GM10847 (cell line): ENCODE data around the gene MAST4.

Source experiments
- POLR2A ChIP-seq: IDR thresholded peaks from 2 replicates; pipeline ENCODE4 v1.6.1; 2011; ENCODE audit not compliant: insufficient read length; ENCODE audit errors: extremely low read depth

Gene MAST4

DNA sequence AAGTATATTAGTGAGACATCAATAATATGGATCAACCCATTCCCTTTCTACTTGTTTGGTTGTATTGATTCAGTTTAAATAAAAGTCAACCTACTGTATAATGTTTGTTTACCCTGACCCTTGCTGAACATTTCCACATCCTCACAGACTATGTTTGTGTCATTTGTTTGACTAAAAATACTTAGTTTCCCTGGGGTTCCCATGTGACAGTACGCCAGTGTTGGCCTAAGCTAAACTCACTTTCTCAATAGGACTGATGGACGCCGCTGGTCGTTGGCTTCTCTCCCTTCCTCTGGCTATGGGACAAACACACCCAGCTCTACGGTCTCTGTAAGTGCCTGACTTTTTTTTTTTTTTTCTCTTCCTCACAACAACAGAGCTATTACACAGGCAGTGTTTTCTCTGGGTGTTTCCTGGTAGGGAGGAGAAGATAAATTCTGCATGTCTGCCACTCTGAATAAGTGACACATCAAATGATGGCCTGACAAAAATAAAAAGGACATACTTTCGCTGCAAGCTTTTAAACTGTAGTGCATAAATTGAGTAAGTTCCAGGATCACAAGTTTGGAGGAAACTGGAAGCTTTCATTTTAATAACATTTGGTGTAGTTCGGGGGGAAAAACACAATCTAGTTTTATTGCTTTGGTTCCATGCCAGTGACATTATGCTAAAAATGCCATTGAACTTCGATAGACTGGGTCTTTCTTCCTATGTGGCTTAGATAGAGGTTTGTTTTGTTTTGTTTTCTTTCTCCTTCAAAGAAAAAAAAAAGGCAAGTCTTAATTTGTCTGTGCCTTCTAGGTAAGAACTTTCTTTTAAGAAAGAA lies 499.4 kb downstream of the MAST4 start:
- no peak for TF ChIP-seq POLR2A

DNA sequence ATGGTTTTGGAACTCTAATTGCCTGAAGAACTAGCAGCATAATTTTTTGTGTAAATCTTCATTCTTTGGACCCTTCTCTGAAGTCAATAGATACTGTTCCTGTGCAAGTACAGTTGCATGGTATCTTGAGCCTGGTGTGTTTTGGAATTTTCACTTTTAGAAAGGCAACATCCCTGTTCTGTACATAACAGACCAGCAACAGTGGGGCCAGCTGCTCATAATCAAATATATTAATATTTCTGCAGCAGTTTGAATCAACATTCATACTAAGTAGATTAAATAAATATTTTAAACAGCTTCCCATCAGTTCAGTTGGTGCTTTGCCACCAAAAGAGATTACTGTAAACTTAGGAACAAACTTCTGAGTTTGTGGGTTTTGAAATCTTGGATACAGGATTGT lies 502.5 kb downstream of the MAST4 start:
- no peak for TF ChIP-seq POLR2A

DNA sequence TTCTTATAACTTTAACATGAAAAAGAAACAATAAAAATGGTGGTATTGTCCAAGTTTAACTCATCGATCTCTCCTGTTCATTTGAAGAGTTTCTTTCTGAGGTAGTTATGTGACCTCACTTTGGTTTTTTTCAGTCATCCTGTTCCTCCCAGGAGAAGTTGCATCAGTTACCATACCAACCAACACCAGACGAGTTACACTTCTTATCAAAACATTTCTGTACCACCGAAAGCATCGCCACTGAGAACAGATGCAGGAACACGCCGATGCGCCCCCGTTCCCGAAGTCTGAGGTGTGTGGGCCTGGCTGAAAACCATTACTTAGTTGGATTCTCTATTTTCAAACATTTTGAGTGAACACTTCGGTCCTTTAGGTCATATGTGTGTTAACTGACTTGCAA lies 504.1 kb downstream of the MAST4 start:
- TF ChIP-seq POLR2A = no peak

DNA sequence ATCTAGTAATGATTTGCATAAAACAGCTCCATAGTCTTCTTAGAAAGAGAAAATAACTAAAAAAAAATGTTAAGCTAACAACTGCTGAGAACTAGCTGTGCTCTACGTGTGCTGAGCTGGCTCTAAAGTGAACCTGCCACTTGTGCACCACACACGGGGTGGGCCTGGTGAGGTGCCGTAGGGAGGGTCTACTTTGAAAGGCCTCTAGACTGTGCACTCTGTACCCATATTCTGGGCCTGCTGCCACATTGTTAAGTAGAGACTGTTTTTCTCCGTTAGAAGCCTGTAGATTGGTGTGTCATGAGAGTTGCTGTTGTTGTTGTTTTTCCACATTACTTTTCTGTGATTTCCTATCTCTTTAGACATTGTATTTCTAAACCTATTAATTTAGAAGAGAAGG lies 506.5 kb downstream of the MAST4 start:
- no peak for TF ChIP-seq POLR2A

DNA sequence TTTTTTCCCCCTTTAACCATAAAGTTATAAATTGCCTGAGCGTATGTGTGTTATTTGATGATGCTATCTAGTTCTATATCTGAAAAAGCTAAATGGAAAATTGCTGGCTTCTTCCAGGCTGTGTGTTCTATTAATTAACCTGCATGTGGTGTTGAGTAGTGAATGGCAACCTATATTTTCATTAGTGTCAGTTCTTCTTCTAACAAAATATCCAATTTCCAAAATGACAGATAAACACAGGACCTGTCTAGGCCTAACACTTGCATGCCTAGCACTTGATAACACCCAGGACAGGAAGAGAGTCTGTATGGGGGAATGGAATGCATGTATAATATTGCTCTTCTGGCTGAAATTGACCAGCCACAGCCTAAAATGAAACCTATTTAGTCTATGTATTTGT lies 508.7 kb downstream of the MAST4 start:
- no peak for TF ChIP-seq POLR2A

DNA sequence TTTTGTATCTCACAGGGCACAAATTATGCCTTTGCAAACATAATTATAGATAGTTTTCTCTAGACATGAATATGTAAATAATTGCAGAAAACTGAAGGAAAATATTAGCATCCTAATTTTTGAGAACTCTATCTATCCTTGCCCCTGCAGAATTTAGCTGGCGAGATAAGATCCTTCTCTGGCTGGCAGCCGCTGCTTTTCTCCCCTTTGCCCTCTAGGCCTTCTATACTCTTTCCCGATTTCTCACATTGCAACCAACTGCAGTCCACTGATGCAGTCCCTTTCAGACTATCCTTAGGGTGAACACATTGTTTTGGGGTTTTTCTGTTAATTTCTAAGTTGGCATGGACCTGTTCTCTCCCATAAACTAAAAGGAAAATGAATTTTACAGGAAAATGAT lies 509.1 kb downstream of the MAST4 start:
- TF ChIP-seq POLR2A = no peak

DNA sequence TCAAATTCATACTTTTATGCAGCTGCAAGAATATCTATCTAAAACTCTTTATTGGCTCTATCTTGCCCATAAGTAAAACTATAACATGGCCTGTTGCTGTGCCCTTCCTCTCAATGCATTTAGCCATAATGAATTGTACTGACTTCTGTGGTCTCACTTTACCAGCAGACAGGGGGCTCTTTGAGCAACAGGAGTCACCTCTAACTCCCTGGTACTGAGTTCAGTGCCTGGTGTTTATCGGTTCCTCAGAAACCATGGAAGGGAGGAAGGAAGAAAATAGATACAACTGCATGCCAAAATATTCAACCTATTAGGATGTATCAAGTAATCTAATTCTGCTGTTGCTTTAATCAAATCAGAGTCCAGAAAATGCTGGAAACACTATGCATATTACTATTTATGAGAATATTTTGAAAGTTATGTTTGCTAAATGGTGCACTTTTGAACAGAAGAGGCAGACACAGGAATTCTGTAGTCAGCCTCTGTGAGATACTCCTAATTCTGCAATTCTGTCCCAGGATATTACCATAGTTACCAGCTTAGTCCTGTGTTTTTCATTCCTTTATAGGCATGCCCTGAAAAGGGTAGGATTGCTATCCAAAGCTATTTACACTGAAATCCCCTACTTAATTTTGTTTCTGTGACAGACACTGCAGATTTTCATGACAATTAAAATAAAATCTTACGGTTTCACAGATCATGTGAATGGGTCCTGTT lies 510.6 kb downstream of the MAST4 start:
- TF ChIP-seq POLR2A = no peak

DNA sequence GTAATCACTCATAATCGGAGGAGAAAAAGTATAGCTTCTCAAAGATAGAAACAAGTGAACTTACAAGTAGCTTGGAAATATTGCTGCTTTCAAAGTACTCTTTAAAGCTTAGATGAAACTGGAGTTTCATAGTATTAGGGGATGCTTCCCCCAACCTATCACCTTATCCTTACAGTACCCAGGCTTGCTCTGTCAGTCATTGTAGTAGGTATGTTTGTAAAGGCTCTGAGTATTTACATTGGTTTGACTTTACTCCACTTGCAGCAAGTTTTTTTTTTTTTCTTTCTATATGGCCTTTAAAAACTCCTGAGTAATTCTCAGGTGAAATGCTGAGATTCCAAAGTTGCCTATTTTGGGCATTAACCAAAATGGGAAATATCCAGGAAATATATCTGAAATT lies 515.6 kb downstream of the MAST4 start:
- TF ChIP-seq POLR2A = no peak

DNA sequence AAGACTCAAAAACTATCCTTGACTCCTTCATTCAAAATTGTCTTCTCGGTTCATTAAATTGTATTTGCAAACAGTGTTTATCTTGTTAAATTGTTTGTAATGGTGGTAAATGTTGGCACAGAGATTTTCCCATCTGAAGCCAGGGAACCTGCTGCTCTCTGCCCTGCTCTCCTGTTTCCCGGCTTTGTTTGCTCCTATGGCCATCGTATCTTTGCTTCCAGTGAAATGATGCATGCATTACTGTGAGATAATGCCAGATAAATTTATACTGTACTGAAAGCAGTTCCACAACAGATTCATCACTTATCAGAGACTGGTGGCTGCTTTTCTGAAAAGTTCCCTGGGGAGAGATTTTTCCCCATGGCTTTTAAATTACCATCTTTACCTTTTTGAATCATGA lies 519.1 kb downstream of the MAST4 start:
- no peak for TF ChIP-seq POLR2A

DNA sequence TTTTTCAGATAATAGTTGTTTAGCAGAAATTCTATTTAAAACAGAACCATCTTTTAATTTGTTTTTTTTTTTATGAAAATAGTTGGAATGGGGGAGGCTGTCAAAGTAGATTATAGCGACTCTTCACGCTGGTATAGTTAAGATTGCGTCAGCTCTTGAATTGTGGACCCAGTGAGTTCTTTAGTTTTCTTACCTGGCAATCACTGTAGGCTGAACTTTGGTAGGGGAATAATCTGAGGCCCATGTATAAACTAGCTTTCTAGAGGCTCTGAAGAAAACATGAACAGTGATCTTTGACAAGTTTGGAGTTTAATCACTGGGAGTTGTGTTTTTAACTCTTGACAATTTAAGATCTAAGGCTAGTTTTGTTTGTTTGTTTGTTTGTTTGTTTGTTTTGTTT lies 519.6 kb downstream of the MAST4 start:
- TF ChIP-seq POLR2A = no peak

DNA sequence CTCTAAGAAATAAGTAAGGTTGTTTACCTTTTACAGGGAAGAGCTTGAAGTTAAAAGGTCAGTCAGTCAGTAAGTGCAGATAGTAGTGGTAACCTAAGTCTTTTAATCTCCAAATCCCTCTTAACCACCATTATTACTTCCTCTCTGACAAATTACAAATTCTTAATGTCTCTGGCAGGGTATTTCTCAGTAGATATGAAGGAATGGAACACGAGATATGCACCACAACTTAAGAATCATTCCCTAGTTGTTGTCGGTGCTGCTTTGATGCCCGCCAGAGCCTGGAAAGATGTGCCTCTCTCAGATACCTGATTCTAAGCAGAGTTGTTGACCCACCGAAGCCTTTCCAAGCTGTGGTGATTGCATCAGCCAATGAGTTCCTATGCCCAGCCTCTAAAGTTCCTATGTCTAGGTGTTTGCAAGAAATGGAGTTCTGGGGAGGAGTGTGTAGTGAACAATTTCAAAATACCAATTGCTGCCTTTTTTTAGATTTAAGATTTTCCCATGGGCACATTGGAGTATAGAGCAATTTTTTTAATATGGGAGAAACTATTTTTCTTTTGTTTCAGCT lies 521.9 kb downstream of the MAST4 start:
- no peak for TF ChIP-seq POLR2A

DNA sequence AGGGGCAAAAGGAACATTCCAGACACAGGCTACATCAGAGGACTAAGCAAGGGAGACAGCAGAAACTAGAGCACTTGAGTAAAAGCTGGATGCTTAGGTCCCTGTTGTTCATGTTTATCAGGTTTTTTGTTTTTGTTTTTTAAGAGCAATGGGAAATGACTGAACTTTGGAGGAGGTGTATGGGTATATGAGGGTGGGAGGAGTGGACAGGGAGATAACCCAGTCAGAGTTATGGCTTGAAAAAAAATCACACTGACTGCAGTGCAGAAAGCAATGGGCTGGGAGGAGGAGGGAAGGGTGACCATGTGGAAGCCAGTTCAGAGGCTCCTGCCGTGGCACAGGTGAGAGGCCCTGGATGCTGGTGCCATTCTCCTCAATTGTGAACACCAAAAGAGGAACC lies 522.8 kb downstream of the MAST4 start:
- no peak for TF ChIP-seq POLR2A

DNA sequence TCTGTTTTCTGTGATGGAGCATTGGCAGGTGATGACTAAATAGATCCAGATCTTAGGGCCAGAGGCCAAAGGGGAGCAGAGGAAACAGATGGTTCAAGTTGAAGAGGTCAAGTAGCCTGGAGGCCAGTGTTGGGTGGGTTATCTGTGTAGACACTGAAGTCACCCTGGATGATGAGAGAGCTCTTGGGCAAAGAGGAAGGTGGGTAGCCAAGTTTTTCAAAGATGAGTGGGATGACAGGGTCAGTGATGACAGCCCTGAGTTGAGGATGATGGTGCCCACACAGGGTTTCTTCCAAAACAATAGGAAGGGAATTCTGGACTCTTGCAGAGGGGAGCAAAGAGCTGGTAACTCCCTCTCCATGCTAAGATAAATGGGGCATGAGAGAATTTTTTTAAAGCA lies 523.8 kb downstream of the MAST4 start:
- no peak for TF ChIP-seq POLR2A

DNA sequence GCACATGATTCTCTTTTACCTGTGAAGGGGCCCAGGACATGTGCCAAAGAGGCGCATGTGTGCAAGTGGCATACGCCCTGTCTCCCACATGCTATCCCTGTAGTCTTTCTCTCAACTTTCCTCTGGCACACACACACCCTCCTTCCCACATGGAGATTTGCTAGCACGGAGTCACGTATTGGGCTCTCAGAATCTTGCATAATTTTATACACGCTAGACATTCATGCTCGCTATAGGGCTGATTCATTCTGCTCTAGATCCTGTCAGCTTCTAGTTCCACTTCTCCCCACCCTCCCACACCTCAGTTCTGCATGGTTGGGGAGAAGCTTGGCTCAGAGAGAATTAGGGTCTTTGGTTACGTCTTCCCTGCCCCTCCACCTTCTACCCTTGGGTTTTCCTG lies 527.6 kb downstream of the MAST4 start:
- TF ChIP-seq POLR2A = no peak

DNA sequence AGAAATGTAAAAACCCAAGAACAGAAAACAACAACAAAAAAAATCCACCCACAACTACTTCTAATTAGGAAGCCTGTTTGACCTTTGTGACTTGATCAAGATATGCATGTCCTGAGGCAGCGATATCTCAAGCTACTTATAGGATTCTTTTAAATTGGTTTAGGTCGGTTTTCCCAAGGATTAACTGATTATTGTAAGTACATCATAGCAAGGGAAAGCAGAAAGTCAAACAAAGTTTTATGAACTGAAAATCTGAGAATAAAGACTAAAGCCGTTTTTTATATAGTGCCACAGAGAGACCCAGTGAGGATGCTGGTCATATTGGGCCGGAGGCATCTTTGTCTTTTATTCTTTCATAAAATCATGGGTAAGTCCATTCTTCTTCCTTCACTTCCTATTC lies 528.4 kb downstream of the MAST4 start:
- TF ChIP-seq POLR2A = no peak

DNA sequence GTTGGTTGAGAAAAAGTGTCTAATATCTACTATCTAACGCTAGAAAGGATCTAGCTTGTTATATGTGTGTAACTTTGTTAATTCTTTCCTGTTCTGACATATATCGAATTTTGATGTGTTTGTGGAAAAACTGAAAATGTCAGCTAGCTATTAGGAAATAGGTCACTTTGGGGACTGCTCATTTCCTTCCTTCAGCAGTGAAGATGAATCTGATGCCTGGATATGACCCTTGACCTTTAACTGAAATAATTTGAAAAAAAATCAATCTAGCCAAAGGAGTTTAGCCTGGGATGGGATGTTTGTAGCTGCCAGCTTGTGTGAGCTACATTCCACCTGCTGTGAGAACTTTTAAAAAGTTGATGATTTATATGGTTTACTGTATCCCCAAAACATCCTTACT lies 533.6 kb downstream of the MAST4 start:
- no peak for TF ChIP-seq POLR2A
